SK-N-SH (cell line): ENCODE data around the gene ZMIZ1. TPM values are rescaled to one million over a fixed set of nuclear protein-coding genes. Genes with fewer than 3 reads are reported as not detected.

Experiments
- CTCF ChIA-PET: fragments of 300-600, 350-600 bp; formaldehyde crosslinking; extraction: SDS; loops from one replicate; lab custom pipeline; 2021; lab: Yijun Ruan, JAX
- POLR2A ChIA-PET: fragments of 350-600 bp; sonication (Branson Sonifier 250); formaldehyde crosslinking; extraction: SDS; loops from one replicate; lab custom pipeline; 2020; ENCODE audit warnings: antibody characterized with exemption, inconsistent platforms; lab: Yijun Ruan, JAX
- DNase-seq: peaks from one replicate; pipeline ENCODE4 v3.0.0; 2012
- H2AFZ ChIP-seq: fragments of 200-600 bp; sonication (generic); 2 replicates; pipeline ENCODE4 v1.8.1; 2016; ENCODE audit warnings: antibody characterized with exemption, mild to moderate bottlenecking, low read depth
- H3F3A ChIP-seq: fragments of 200-600 bp; sonication (generic); replicated peaks from 2 replicates; pipeline ENCODE3; 2016; ENCODE audit warnings: antibody characterized with exemption, mild to moderate bottlenecking; ENCODE audit not compliant: insufficient read depth
- H3K27ac ChIP-seq, 2 experiments: fragments of 200-500 bp in 1 of 2; fragments of 200-600 bp in 1 of 2; sonication (Bioruptor generic) in 1 of 2; sonication (generic), shearing (Covaris generic) in 1 of 2; 2 replicates each; pipeline versions ENCODE4 v1.5.1 to v1.6.1; 2014 to 2016; ENCODE audit warnings: low read depth in 2 of 2, inconsistent platforms in 1 of 2, low read length in 1 of 2, mild to moderate bottlenecking in 1 of 2, mixed read lengths in 1 of 2
- H3K27me3 ChIP-seq: fragments of 200-600 bp; sonication (generic), shearing (Covaris generic); 2 replicates; pipeline ENCODE4 v1.6.1; 2016; ENCODE audit warnings: mixed run types; ENCODE audit not compliant: insufficient read depth
- H3K36me3 ChIP-seq, 2 experiments: fragments of 200-500 bp in 1 of 2; fragments of 200-600 bp in 1 of 2; sonication (Bioruptor generic) in 1 of 2; sonication (generic) in 1 of 2; replicated peaks in 1 of 2; 2 replicates each; pipeline versions ENCODE3 to v1.5.1; 2014 to 2016; ENCODE audit warnings: low read length in 1 of 2, mild to moderate bottlenecking in 1 of 2; ENCODE audit not compliant: insufficient read depth in 2 of 2, control insufficient read depth in 1 of 2
- H3K4me1 ChIP-seq, 2 experiments: fragments of 200-500 bp in 1 of 2; fragments of 200-600 bp in 1 of 2; sonication (Bioruptor generic) in 1 of 2; sonication (generic), shearing (Covaris generic) in 1 of 2; 2 replicates each; pipeline versions ENCODE4 v1.5.1 to v1.6.1; 2014 to 2016; ENCODE audit warnings: low read depth in 1 of 2, low read length in 1 of 2, mixed run types in 1 of 2; ENCODE audit not compliant: insufficient read depth in 2 of 2, control insufficient read depth in 1 of 2
- H3K4me2 ChIP-seq: fragments of 200-600 bp; sonication (generic), shearing (Covaris generic); 2 replicates; pipeline ENCODE4 v1.6.1; 2017; ENCODE audit warnings: mixed run types
- H3K4me3 ChIP-seq, 2 experiments: fragments of 200-500 bp in 1 of 2; fragments of 200-600 bp in 1 of 2; sonication (Bioruptor generic) in 1 of 2; sonication (generic), shearing (Covaris generic) in 1 of 2; 2 replicates each; pipeline versions ENCODE4 v1.5.1 to v1.8.1; 2014 to 2016; ENCODE audit warnings: low read depth in 2 of 2, inconsistent platforms in 1 of 2, low read length in 1 of 2, mild to moderate bottlenecking in 1 of 2, mixed read lengths in 1 of 2, moderate library complexity in 1 of 2
- H3K79me2 ChIP-seq: fragments of 200-600 bp; sonication (generic); 2 replicates; pipeline ENCODE4 v1.8.1; 2017; ENCODE audit warnings: mild to moderate bottlenecking; ENCODE audit not compliant: insufficient read depth
- H3K9ac ChIP-seq: fragments of 200-600 bp; sonication (generic); 2 replicates; pipeline ENCODE4 v1.6.1; 2017; ENCODE audit warnings: mixed run types
- H3K9me2 ChIP-seq: fragments of 200-600 bp; sonication (generic); 2 replicates; pipeline ENCODE4 v1.6.1; 2017; ENCODE audit warnings: mixed run types
- H3K9me3 ChIP-seq: fragments of 200-600 bp; sonication (generic); 2 replicates; pipeline ENCODE4 v1.6.1; 2017; ENCODE audit warnings: mixed run types, mild to moderate bottlenecking, moderate library complexity
- H4K20me1 ChIP-seq: fragments of 200-600 bp; sonication (generic); 2 replicates; pipeline ENCODE4 v1.6.1; 2017; ENCODE audit warnings: mild to moderate bottlenecking, mixed run types; ENCODE audit not compliant: insufficient read depth
- EP300 ChIP-seq, 2 experiments: IDR thresholded peaks; 2 replicates each; pipeline versions ENCODE4 v1.4.0 to v1.6.1; 2012; ENCODE audit warnings: borderline replicate concordance in 1 of 2, low read depth in 1 of 2, low read length in 1 of 2
- EZH2phosphoT487 ChIP-seq: fragments of 200-600 bp; sonication (generic); IDR thresholded peaks from 2 replicates; pipeline ENCODE4 v1.6.1; 2017; ENCODE audit warnings: low read depth, mixed run types, mild to moderate bottlenecking, antibody characterized with exemption, moderate library complexity, borderline replicate concordance
- GATA2 ChIP-seq: sonication (generic); formaldehyde crosslinking; IDR thresholded peaks from 2 replicates; pipeline ENCODE4 v1.5.0; 2020; ENCODE audit warnings: mild to moderate bottlenecking, missing genetic modification reagents
- JUND ChIP-seq: IDR thresholded peaks from 2 replicates; pipeline ENCODE4 v1.4.0; 2012
- NRF1 ChIP-seq: IDR thresholded peaks from 2 replicates; pipeline ENCODE4 v1.6.1; 2012; ENCODE audit warnings: low read depth, mild to moderate bottlenecking, low read length
- RAD21 ChIP-seq: IDR thresholded peaks from 2 replicates; pipeline ENCODE4 v1.6.1; 2012; ENCODE audit warnings: mild to moderate bottlenecking, low read length
- RCOR1 ChIP-seq: fragments of 150-350 bp; IDR thresholded peaks from 2 replicates; pipeline ENCODE4 v1.6.1; 2017; ENCODE audit warnings: antibody characterized with exemption, low read length
- RFX5 ChIP-seq: IDR thresholded peaks from 2 replicates; pipeline ENCODE4 v1.6.1; 2012; ENCODE audit warnings: mild to moderate bottlenecking, improper control_type of control experiment, low read length
- RXRA ChIP-seq: IDR thresholded peaks from 2 replicates; pipeline ENCODE4 v1.4.0; 2012; ENCODE audit warnings: low read depth, mild to moderate bottlenecking, borderline replicate concordance
- TCF12 ChIP-seq: IDR thresholded peaks from 2 replicates; pipeline ENCODE4 v1.4.0; 2012
- WGBS: methylation state at CpG from one replicate; pipeline ENCODE4 v1.1.6; 2017; ENCODE audit warnings: low lambda C conversion rate; 5-methylcytosine and 5-hydroxymethylcytosine counted together
- polyA plus RNA-seq, 3 experiments: library from polyadenylated mRNA; depleted of rRNA; stranded (reverse); fragments of >200 nt; gene quantifications; 2 replicates each; pipeline ENCODE4 v1.2.3, GENCODE V29; 2012
- TF ChIP-seq, protein P1 (sequence below): fragments of 150-350 bp; IDR thresholded peaks from 2 replicates; pipeline ENCODE4 v1.6.1; 2016; ENCODE audit warnings: mild to moderate bottlenecking, low read depth, low read length
- TF ChIP-seq, protein P2 (sequence below): fragments of 150-350 bp; IDR thresholded peaks from 2 replicates; pipeline ENCODE4 v1.6.1; 2017; ENCODE audit warnings: antibody characterized with exemption, low read length, low read depth, borderline replicate concordance
- TF ChIP-seq, protein P3 (sequence below): fragments of 200-600 bp; sonication (generic); IDR thresholded peaks from 2 replicates; pipeline ENCODE4 v1.6.1; 2017; ENCODE audit warnings: antibody characterized with exemption, mild to moderate bottlenecking, moderate library complexity
- TF ChIP-seq, protein P4 (sequence below): IDR thresholded peaks from 2 replicates; pipeline ENCODE4; 2012

The ZMIZ1 gene
- polyA plus RNA-seq, 1 of the 3 experiments (the other 2 are of a cell fraction), result 23.5 TPM

DNA sequence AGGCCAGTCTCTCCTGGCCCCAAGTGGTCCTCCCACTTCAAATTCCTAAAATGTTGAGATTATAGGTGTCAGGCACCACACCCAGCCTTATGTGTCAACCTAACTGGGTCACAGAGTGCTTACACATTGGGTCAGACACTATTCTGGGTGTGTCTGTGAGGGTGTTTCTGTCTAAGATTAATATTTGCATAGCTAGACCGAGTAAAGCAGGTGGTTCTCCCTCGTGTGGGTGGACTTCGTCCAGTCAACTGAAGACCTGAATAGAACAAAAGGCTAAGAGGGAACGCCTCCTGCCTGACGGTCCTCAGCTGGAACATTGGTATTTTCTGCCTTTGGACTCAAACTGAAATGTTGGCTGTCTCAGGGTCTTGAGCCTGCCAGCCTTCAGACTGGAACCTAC is 290.0 kb downstream of the ZMIZ1 start:
- Histone ChIP-seq H3K36me3 (peaks cover 16 to 17% of the 10 kb centered on the region in 2 experiments), H3K9me2 (no peaks in the 10 kb centered on the region), H3F3A (peaks cover 27% of the 10 kb centered on the region), H3K9ac (no peak overlapping the region), H3K27me3 (no peaks in the 10 kb centered on the region), H3K4me3 (no peak overlapping the region), H3K79me2 (0 out of 2 replicates have a peak, but pooled peaks cover under 1% of the 10 kb centered on the region), H4K20me1 (no peaks in the 10 kb centered on the region), H3K9me3 (no peaks in the 10 kb centered on the region), H3K4me2 (no peak overlapping the region), H3K4me1 (no peaks in the 10 kb centered on the region), H2AFZ (no peak overlapping the region), H3K27ac (no peak overlapping the region)
- ChIA-PET CTCF (interaction anchor here (0.7 to 2.7 kb wide), 5 partner anchors 11 to 129 kb away, joined by 3 to 13 read pairs (median 4); no protein-coding TSS in a partner anchor), POLR2A (no interaction called here)
- no peak for DNase-seq
- WGBS, result 80% methylated on average over 5 of the region's 5 CpGs
- TF ChIP-seq NRF1, result no peak
- no peak for TF ChIP-seq GATA2 (CRISPR knock-in tag)

DNA sequence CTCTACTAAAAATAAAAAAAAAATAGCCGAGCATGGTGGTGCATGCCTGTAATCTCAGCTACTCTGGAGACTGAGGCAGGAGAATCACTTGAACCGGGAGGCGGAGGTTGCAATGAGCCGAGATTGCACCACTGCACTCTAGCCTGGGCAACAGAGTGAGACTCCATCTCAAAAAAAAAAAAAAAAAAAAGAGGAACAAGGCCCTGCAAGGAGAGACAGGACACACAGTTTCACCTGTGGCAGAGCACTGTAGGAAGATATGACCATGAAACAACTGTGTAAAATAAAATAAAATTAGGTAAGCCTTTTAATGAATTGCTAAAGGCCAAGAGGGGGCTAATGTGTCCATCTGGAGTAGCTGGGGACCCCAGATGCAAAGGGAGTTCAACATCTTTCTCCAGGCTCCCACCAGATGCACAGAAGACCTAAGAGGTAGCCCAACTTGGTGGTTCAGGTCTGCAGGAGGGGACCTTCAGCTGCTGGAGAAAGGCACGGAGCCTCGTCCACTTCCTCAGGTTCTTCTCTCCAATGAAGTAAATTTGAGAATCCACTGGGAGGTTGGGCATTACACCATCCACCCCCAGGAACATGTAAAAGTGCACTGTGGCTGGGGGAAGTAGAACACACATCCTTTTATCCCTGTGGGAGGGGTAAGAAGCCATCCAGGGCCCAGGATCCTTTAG is 291.2 kb downstream of the ZMIZ1 start:
- Histone ChIP-seq H3K4me3 (no peak overlapping the region), H3K79me2 (no peaks in the 10 kb centered on the region), H3K9me3 (peaks cover 8% of the 10 kb centered on the region; the same call in 1 of the 2 replicates), H3K27me3 (no peaks in the 10 kb centered on the region), H2AFZ (no peak overlapping the region), H3K9ac (no peak overlapping the region), H3K4me1 (no peaks in the 10 kb centered on the region), H3F3A (peaks cover 29% of the 10 kb centered on the region), H3K9me2 (no peaks in the 10 kb centered on the region), H3K4me2 (no peak overlapping the region), H3K27ac (no peak overlapping the region), H3K36me3 (peaks cover 4 to 6% of the 10 kb centered on the region in 2 experiments), H4K20me1 (no peaks in the 10 kb centered on the region)
- ChIA-PET CTCF (interaction anchor here (0.6 to 2.7 kb wide), 3 partner anchors 12 to 30 kb away, joined by 3 to 13 read pairs (median 3); no protein-coding TSS in a partner anchor), POLR2A (no interaction called here)
- no peak for DNase-seq
- TF ChIP-seq, protein P1, sequence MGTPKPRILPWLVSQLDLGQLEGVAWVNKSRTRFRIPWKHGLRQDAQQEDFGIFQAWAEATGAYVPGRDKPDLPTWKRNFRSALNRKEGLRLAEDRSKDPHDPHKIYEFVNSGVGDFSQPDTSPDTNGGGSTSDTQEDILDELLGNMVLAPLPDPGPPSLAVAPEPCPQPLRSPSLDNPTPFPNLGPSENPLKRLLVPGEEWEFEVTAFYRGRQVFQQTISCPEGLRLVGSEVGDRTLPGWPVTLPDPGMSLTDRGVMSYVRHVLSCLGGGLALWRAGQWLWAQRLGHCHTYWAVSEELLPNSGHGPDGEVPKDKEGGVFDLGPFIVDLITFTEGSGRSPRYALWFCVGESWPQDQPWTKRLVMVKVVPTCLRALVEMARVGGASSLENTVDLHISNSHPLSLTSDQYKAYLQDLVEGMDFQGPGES, result no peak
- TF ChIP-seq JUND (no peak), RCOR1 (no peak)
- 91% methylated on average over 6 of the region's 6 CpGs for WGBS

DNA sequence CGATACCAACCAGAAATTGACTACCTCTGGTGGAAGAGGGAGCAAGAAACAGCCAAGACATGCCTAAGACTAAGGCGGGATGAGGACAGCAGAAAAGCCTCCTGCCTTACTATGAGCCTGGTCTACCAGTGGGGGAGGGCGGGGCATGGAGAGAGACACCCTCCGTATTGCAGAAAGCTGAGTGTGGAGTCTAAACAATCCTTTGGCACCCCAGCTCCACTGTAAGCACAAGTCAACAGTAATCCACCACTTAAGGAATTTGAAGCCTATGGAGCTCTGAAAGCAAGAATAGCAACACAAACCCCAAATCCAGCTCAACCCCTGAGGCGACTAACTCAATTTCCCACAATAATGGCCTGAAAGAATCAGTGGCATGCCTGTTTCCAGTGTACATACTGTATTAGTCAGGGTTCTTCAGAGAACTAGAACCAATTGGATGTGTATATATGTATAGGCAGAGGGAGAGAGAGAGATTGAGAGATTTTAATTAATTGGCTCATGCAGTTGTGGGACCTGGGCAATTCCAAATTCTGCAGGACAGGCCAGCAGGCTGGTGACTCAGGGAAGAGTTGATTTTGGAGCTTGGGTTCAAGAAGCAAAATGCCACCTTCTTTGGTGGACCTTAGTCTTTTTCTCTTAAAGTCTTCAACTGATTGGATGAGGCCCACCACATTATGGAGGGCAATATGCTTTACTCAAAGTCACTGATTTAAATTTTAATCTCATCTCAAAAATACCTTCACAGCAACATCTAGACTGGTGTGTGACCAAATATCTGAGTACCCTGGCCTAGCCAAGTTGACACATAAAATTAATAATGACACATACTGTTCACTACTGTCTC is 292.0 kb downstream of the ZMIZ1 start:
- Histone ChIP-seq H3K27me3 (no peaks in the 10 kb centered on the region), H3K4me1 (no peaks in the 10 kb centered on the region), H2AFZ (no peak overlapping the region), H3K4me3 (no peak overlapping the region), H3K36me3 (no peaks in the 10 kb centered on the region), H3F3A (peaks cover 22% of the 10 kb centered on the region), H3K4me2 (no peak overlapping the region), H3K9ac (no peak overlapping the region), H3K9me3 (peaks cover 8% of the 10 kb centered on the region; the same call in 1 of the 2 replicates), H3K27ac (no peak overlapping the region), H3K79me2 (no peaks in the 10 kb centered on the region), H3K9me2 (no peaks in the 10 kb centered on the region), H4K20me1 (no peaks in the 10 kb centered on the region)
- WGBS, result 95% methylated on average over 5 of the region's 5 CpGs
- no peak for DNase-seq
- ChIA-PET CTCF (interaction anchor here (0.6 to 1.3 kb wide), 2 partner anchors 31 to 127 kb away, joined by 3 read pairs; no protein-coding TSS in a partner anchor), POLR2A (no interaction called here)
- TF ChIP-seq RFX5 (no peak), NRF1 (no peak), TCF12 (no peak), EP300 (IDR thresholded peaks at IDR 0.05; ENCODE audit: borderline replicate concordance in 1 of 2, low read depth in 1 of 2, low read length in 1 of 2) (no peak), GATA2 (CRISPR knock-in tag) (no peak), RXRA (no peak), JUND (no peak), EZH2phosphoT487 (no peak), RAD21 (no peak)
- TF ChIP-seq, protein P2, sequence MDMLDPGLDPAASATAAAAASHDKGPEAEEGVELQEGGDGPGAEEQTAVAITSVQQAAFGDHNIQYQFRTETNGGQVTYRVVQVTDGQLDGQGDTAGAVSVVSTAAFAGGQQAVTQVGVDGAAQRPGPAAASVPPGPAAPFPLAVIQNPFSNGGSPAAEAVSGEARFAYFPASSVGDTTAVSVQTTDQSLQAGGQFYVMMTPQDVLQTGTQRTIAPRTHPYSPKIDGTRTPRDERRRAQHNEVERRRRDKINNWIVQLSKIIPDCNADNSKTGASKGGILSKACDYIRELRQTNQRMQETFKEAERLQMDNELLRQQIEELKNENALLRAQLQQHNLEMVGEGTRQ, result no peak
- TF ChIP-seq, protein P3, sequence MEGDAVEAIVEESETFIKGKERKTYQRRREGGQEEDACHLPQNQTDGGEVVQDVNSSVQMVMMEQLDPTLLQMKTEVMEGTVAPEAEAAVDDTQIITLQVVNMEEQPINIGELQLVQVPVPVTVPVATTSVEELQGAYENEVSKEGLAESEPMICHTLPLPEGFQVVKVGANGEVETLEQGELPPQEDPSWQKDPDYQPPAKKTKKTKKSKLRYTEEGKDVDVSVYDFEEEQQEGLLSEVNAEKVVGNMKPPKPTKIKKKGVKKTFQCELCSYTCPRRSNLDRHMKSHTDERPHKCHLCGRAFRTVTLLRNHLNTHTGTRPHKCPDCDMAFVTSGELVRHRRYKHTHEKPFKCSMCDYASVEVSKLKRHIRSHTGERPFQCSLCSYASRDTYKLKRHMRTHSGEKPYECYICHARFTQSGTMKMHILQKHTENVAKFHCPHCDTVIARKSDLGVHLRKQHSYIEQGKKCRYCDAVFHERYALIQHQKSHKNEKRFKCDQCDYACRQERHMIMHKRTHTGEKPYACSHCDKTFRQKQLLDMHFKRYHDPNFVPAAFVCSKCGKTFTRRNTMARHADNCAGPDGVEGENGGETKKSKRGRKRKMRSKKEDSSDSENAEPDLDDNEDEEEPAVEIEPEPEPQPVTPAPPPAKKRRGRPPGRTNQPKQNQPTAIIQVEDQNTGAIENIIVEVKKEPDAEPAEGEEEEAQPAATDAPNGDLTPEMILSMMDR, result no peak
- TF ChIP-seq, protein P4, sequence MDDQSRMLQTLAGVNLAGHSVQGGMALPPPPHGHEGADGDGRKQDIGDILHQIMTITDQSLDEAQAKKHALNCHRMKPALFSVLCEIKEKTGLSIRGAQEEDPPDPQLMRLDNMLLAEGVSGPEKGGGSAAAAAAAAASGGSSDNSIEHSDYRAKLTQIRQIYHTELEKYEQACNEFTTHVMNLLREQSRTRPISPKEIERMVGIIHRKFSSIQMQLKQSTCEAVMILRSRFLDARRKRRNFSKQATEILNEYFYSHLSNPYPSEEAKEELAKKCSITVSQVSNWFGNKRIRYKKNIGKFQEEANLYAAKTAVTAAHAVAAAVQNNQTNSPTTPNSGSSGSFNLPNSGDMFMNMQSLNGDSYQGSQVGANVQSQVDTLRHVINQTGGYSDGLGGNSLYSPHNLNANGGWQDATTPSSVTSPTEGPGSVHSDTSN, result no peak
